T47D (cell line): ENCODE data around the gene PHLDB3.

ENCODE experiments used
- DNase-seq, 2 experiments: peaks; one replicate each; pipeline versions ENCODE4 v3.0.0 to v3.0.0-alpha.2; 2011 to 2012; ENCODE audit warnings: low read depth in 1 of 2, low spot score in 1 of 2
- JUND ChIP-seq: IDR thresholded peaks from 2 replicates; pipeline ENCODE4 v1.6.1; 2012; ENCODE audit warnings: low read depth
- in situ Hi-C: cut with HindIII; loops from 2 replicates; pipeline ENCODE4 v1.10.0; 2016; ENCODE audit warnings: low sequenced_read_pairs, low pct_unique_long_range_greater_than_20kb

The PHLDB3 gene

GRCh38 chr19:43538922-43539321 is 34.4 kb upstream of the PHLDB3 start:
- DNase-seq = no peak
- in situ Hi-C loops = no loop called here
- no peak for TF ChIP-seq JUND

GRCh38 chr19:43534816-43535761 is 30.5 kb upstream of the PHLDB3 start:
- DNase-seq = peak in 1 of 2 experiments; percentile 31
- in situ Hi-C loops = no loop called here
- TF ChIP-seq JUND = no peak

GRCh38 chr19:43534305-43534815 is 29.8 kb upstream of the PHLDB3 start:
- in situ Hi-C loops = no loop called here
- no peak for DNase-seq
- TF ChIP-seq JUND = no peak

- TF ChIP-seq JUND = no peak
- peak; percentile 94 to 99 for DNase-seq
- in situ Hi-C loops = no loop called here
Observed at GRCh38 chr19:43533546-43534304, 29.2 kb upstream of the PHLDB3 start.

GRCh38 chr19:43532962-43533545 is 28.5 kb upstream of the PHLDB3 start, which contains the start of gene ZNF575:
Gene ZNF575, plus strand, starts transcription at chr19:43533188. Its CDS starts 1,235 bp downstream, at chr19:43534423.
- in situ Hi-C loops = no loop called here
- DNase-seq = peak; percentile 78 to 90
- TF ChIP-seq JUND = no peak

GRCh38 chr19:43532571-43532961 is 28.0 kb upstream of the PHLDB3 start:
- TF ChIP-seq JUND = no peak
- in situ Hi-C loops = no loop called here
- DNase-seq = peak in 1 of 2 experiments; percentile 51

GRCh38 chr19:43527860-43528622 is 23.5 kb upstream of the PHLDB3 start:
- in situ Hi-C loops = no loop called here
- DNase-seq = no peak
- no peak for TF ChIP-seq JUND

- no peak for TF ChIP-seq JUND
- in situ Hi-C loops = no loop called here
Observed at GRCh38 chr19:43526884-43527859, 22.6 kb upstream of the PHLDB3 start, which contains the start of gene ETHE1. Gene ETHE1, minus strand, starts transcription at chr19:43527201. Its CDS starts 24 bp downstream, at chr19:43527177.

GRCh38 chr19:43525836-43526771 is 21.6 kb upstream of the PHLDB3 start:
- peak in 1 of 2 experiments; percentile 9 for DNase-seq
- in situ Hi-C loops = no loop called here
- TF ChIP-seq JUND = no peak

More at GRCh38 chr19:43526884-43527859, 22.6 kb upstream of the PHLDB3 start, which contains the start of gene ETHE1:
- DNase-seq = peak; percentile 44 to 58
